HEK293 (cell line): Measurements from ENCODE around the gene NPHP4.

Experiments used
- CTCF ChIP-seq: fragments of 450-650 bp; formaldehyde crosslinking; IDR thresholded peaks from 2 replicates; pipeline ENCODE4 v1.5.1; 2016; ENCODE audit warnings: missing biosample characterization, missing genetic modification characterization
- PBX3 ChIP-seq: sonication (generic); formaldehyde crosslinking; IDR thresholded peaks from 2 replicates; pipeline ENCODE4 v1.8.1; 2022; ENCODE audit warnings: mild to moderate bottlenecking, moderate library complexity, missing genetic modification reagents
- ZNF529 ChIP-seq: fragments of 450-650 bp; formaldehyde crosslinking; IDR thresholded peaks from 2 replicates; pipeline ENCODE4 v1.5.1; 2017; ENCODE audit warnings: missing genetic modification characterization, missing biosample characterization; ENCODE audit not compliant: insufficient replicate concordance
- ZNF654 ChIP-seq: fragments of 450-650 bp; formaldehyde crosslinking; IDR thresholded peaks from 2 replicates; pipeline ENCODE4 v1.5.1; 2016; ENCODE audit warnings: low read depth, missing biosample characterization, missing genetic modification characterization
- ZNF677 ChIP-seq: fragments of 450-650 bp; IDR thresholded peaks from 2 replicates; pipeline ENCODE4 v1.5.0; 2018; ENCODE audit warnings: missing biosample characterization, mild to moderate bottlenecking, missing genetic modification characterization, moderate library complexity

- TF ChIP-seq PBX3 (no peak), ZNF654 (tag by site-specific recombination) (no peak), CTCF (no peak), ZNF529 (tag by site-specific recombination) (no peak), ZNF677 (tag by site-specific recombination) (no peak)
Measured at GRCh38 chr1:6034750-6035096, 42.5 kb upstream of the NPHP4 start.
